ENCODE results near the gene PHACTR1.

DNA sequence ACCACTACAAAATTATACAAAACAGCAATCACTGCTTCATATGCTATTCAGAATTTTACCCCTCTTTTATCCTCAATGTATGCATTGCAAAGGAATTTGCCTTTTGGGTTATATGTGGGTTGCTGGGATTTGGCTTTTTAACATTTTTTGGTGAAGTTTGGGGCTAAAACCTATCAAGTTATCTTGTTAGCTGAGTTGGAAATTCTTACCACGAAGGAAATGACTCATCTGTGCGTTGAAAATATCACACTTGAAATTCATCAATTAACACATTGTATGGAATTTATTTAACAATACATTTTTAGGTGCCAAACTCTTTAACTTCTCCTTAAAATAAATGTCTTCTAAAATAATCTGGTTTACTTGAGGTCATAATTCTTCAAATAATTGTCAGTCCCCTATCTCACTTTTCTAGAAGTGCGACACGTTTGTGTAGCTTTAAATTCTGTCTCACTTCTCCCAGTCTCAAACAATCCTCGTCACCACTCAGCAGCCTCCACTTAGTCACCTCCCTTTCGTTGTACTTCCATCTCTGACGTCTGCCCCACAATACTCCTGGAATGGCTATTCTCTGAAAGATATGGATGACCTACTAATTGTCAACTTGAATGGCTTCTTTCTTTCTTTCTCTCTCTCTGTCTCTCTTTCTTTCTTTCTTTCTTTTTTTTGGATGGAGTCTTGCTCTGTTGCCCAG lies 88.5 kb downstream of the PHACTR1 start:
- TF ChIP-seq CREB1 (CRISPR knock-in tag; IDR thresholded peaks at IDR 0.05) (no peak), JUN (CRISPR knock-in tag; IDR thresholded peaks at IDR 0.05) (no peak), NR2C2 (CRISPR knock-in tag; IDR thresholded peaks at IDR 0.05) (no peak), ETV6 (CRISPR knock-in tag; IDR thresholded peaks at IDR 0.05) (no peak), ESRRA (CRISPR knock-in tag; IDR thresholded peaks at IDR 0.05; ENCODE audit: borderline replicate concordance) (no peak), ZNF121 (CRISPR knock-in tag; IDR thresholded peaks at IDR 0.05) (no peak), SP1 (CRISPR knock-in tag; conservative IDR thresholded peaks at IDR 0.05) (no peak)
- TF ChIP-seq, protein P1, sequence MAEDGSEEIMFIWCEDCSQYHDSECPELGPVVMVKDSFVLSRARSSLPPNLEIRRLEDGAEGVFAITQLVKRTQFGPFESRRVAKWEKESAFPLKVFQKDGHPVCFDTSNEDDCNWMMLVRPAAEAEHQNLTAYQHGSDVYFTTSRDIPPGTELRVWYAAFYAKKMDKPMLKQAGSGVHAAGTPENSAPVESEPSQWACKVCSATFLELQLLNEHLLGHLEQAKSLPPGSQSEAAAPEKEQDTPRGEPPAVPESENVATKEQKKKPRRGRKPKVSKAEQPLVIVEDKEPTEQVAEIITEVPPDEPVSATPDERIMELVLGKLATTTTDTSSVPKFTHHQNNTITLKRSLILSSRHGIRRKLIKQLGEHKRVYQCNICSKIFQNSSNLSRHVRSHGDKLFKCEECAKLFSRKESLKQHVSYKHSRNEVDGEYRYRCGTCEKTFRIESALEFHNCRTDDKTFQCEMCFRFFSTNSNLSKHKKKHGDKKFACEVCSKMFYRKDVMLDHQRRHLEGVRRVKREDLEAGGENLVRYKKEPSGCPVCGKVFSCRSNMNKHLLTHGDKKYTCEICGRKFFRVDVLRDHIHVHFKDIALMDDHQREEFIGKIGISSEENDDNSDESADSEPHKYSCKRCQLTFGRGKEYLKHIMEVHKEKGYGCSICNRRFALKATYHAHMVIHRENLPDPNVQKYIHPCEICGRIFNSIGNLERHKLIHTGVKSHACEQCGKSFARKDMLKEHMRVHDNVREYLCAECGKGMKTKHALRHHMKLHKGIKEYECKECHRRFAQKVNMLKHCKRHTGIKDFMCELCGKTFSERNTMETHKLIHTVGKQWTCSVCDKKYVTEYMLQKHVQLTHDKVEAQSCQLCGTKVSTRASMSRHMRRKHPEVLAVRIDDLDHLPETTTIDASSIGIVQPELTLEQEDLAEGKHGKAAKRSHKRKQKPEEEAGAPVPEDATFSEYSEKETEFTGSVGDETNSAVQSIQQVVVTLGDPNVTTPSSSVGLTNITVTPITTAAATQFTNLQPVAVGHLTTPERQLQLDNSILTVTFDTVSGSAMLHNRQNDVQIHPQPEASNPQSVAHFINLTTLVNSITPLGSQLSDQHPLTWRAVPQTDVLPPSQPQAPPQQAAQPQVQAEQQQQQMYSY (CRISPR knock-in tag; IDR thresholded peaks at IDR 0.05), result no peak
- TF ChIP-seq, protein P2, sequence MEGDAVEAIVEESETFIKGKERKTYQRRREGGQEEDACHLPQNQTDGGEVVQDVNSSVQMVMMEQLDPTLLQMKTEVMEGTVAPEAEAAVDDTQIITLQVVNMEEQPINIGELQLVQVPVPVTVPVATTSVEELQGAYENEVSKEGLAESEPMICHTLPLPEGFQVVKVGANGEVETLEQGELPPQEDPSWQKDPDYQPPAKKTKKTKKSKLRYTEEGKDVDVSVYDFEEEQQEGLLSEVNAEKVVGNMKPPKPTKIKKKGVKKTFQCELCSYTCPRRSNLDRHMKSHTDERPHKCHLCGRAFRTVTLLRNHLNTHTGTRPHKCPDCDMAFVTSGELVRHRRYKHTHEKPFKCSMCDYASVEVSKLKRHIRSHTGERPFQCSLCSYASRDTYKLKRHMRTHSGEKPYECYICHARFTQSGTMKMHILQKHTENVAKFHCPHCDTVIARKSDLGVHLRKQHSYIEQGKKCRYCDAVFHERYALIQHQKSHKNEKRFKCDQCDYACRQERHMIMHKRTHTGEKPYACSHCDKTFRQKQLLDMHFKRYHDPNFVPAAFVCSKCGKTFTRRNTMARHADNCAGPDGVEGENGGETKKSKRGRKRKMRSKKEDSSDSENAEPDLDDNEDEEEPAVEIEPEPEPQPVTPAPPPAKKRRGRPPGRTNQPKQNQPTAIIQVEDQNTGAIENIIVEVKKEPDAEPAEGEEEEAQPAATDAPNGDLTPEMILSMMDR (IDR thresholded peaks at IDR 0.05), result no peak
- TF ChIP-seq, protein P3, sequence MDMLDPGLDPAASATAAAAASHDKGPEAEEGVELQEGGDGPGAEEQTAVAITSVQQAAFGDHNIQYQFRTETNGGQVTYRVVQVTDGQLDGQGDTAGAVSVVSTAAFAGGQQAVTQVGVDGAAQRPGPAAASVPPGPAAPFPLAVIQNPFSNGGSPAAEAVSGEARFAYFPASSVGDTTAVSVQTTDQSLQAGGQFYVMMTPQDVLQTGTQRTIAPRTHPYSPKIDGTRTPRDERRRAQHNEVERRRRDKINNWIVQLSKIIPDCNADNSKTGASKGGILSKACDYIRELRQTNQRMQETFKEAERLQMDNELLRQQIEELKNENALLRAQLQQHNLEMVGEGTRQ (CRISPR knock-in tag; IDR thresholded peaks at IDR 0.05), result no peak
- TF ChIP-seq, protein P4, sequence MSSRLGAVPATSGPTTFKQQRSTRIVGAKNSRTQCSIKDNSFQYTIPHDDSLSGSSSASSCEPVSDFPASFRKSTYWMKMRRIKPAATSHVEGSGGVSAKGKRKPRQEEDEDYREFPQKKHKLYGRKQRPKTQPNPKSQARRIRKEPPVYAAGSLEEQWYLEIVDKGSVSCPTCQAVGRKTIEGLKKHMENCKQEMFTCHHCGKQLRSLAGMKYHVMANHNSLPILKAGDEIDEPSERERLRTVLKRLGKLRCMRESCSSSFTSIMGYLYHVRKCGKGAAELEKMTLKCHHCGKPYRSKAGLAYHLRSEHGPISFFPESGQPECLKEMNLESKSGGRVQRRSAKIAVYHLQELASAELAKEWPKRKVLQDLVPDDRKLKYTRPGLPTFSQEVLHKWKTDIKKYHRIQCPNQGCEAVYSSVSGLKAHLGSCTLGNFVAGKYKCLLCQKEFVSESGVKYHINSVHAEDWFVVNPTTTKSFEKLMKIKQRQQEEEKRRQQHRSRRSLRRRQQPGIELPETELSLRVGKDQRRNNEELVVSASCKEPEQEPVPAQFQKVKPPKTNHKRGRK (CRISPR knock-in tag; IDR thresholded peaks at IDR 0.05; ENCODE audit: borderline replicate concordance), result no peak

All from WTC11 (cell line).